Dermis blood vessel endothelial cell (primary cell): Measurements from ENCODE around the gene TPCN1. TPM values are rescaled to one million over a fixed set of nuclear protein-coding genes. Genes with fewer than 3 reads are reported as not detected.

Source experiments
- DNase-seq: peaks from one replicate; pipeline ENCODE4 v3.0.0; 2010
- total RNA-seq: library from RNA; depleted of rRNA; stranded (reverse); fragments of >200 nt; gene quantifications from 2 replicates; pipeline ENCODE4 v1.2.3, GENCODE V29; 2014

Gene TPCN1
- total RNA-seq, 1 donor from 2014 or later, result 11.2 TPM

DNA sequence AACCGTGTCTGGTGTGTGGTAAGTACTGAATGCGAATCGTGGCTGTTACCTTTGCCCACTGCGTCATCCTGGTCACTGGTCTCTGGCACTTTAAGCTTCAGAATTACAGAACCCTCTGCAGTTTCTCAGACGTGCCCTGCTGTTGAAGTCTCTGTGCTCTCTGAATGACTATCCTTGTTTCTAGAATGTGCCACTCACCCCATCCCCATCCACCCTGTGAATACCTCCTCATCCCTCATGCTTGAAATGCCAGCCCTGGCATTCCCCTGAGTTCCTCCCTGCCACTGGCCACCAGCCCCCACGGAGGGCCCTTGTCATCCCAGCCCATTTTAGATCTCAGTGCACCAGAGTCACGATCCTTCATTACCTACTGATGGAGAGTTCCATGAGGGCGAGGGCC is 21.3 kb downstream of the TPCN1 start:
- no peak for DNase-seq

DNA sequence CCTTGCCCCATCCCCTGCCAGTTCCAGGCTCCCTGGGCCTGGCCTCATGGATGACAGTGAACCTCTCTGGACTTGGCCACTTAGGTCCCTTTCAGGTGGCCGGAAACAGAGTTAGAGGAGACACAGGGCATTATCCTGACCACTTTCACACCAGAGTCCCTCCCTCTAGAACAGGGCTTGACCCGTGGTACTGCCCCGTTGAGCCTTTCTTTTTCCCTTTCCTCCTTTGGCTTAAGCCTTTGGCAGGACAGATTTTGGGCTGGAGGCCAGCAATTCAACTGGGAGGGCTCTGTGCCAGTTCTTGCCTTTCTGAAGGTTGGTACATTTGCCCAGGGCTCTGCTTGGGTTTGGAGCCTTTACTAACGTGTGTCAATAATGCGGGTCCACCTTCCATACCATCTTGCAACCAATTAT is 22.8 kb downstream of the TPCN1 start:
- DNase-seq, result peak; percentile 76

DNA sequence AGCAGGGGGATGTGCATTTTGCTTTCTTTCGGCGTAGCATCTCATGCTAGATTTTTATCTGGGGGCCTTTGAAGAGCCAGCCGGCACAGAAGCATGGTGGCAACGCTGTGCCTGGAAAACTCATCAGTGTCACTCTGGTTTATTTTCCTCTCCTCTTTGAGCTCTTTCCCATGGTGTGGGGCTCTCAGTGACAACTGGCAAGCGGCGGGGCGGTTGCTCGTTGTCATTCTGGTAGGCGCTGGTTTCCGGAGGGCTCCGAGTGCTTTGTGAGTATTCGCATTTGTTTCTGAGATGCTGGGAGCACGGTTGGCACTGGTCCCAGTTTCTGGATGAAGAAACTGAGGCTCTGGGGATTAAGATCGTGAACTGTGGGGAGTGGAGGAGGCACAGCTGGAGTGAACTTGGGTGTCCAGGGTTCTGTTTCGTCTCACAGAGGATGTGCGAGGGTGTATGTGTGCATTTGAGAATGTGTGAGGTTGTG is 23.3 kb downstream of the TPCN1 start:
- DNase-seq, result no peak

DNA sequence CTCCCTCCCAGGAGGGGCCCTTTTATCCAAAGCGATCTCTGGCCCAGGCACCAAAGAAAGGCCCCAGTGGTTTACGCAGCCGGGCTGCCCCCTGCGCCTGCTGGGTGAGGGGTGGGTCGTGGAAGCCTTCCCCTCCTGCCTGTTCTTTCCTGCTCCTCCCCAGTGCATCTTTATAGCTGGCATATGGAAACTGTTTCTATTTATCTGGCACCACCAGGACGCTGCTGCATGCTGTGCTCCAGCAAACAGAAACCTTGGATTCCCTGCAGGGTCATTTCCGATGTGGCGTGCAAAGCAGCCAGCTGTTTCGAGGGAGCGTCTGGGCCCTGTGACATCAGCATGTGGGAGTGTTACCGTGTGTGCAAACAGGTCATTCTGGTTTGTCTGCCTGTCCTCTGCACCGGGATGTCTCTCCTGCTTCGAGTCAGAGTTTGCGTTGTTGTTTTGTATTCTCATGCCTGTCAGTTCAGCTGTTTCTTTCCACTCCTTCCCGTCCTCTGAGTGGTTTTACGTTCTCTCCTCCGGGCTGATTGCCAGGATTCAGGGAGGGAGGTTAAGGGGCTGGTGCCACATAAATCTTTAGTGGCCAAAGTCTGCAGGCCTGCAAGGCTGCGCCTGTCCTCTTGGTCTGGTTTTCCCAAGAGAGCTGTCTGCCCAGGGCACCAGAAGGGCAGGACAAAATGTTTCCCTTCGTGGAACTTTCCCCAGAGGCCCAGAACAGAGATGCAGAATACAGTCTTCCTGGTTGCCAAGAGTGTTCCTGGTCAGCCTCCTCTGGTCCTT is 24.6 kb downstream of the TPCN1 start:
- DNase-seq, result peak; percentile 82

DNA sequence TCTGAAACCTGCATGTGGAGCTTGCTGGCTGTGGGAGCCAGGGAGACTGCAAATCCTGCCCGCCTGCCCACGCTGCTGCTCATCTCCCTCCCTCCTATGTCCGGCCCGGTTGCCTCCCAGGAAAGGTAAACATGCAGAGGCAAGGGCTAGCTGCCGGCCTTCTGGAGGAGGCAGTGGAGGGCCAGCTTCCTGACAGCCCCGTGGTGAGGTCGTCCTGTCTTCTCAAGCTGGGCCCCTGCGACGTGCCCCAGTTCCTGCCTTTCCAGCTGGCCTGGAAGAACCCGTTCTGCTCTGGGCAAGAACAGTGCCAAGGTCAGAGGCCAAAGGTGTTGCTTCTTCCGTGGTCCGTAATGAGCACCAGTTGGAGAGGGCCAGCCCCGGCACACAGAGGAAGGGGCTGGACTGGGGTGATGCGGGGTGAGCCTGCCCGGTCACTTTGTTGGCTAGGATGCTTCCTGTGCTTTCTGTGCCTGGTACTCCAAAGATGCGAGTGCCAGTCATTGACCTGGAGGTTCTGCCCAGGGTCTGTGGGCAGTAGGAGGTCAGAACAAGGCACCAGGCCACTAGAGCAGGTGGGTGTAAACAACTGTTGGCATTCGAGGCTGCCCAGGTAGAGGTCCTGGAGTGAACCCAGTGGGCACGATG is 25.3 kb downstream of the TPCN1 start:
- DNase-seq, result no peak

DNA sequence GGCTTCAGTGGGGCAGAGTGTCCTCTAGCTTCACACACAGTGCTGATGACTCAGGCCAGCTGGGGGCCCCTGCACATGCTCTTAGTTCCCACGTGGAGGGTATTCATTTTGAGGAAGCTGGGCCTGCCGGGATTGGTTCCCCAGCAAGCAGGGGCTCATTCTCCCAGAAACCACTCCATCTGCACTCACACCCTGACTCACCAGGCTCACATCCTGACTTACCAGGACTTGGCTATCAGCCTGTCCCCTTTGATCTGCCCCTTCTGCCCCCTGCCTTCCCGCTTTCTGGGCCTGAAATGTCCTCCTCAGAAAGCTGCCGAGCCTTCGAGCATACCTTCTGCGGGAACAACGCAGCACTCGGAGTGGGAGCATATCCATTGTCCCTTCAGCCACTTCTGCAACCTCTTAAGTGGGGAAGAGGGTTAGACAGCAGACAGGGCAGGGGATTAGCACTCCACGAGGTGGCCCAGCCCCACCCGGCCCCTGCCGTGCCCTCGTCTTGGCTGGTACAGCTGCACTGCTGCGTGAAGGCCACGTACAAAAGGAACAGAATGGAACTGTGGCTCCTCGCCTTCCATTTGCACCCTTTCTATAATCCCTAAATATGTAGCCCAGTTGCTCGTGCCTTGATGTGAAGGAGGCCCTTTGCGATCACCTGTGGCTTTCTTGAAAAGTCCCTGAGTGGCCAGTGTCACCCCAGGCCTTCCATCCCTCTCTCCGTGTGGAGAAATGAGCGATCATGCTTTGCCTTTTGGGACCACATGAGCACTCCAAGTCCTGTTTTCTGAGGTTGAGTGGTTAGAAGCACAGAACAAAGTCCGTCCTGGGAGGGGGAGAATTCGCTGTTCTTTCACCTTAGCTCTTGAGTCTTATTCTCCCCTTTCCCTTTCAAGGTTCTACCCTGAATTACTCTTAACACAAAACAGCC is 26.1 kb downstream of the TPCN1 start:
- peak; percentile 77 for DNase-seq

DNA sequence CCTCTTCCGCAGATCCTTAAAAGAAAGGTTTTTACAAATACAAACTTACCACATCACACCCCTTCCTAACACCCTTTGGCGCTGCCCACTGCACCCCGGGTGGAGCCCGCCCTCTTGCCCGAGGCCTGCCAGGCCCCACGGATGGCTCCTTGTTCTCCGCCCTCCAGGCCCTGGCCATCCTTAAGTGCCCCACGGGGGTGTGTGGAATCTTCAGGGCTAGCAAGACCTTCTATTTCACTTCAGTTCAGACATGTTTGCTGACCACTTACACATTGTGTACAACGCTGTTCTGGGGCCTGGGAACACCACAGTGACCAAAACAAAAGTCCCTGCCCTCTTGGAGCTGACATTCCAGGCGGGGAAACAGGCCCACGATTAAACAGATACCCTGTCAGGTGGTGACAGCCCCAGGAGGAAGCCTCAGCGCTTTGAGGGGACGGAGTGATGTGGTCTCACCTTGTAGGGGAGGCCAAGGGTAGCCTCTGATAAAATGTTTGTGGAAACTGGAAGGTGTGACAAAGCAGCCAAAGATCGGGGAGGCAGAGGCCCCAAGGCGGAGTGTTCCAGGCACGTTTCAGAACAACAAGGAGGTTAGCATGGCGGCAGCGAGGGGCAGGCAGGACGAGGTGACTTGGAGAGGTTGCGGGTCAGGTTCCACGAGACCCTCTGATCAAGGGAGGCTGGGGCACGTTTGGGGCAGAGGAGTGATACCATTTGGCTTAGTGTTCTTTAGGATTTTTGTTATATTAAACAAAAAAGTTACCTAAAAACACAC is 27.0 kb downstream of the TPCN1 start:
- DNase-seq, result no peak

DNA sequence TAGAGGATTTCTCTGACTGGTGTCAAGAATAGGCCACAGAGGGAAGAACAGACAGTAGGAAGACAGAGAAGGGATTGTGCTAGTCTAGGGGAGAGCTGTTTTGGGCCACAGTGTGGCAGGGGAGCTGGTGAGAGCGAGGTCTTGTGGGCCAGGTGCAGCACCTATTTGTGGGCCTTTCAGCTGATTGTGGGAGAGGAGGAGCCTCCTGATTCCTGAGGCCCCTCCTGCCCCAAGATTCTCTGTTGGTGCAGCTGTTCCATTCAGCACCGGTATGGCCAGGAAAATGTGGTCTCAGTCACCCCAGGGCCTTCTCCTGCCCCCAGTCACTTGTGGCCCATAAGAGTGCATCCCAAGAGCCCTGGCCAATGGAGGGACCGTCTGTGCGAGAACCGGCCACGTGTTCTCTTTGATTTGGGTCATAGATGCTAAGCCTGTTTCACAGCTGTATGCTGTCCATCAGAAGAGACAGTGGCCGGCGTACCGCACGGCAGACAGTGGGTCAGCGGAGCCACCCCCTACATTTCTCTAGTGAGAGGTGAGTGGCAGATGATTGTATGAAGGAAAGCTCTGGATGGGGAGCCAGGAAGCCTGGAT is 27.7 kb downstream of the TPCN1 start:
- DNase-seq, result no peak

DNA sequence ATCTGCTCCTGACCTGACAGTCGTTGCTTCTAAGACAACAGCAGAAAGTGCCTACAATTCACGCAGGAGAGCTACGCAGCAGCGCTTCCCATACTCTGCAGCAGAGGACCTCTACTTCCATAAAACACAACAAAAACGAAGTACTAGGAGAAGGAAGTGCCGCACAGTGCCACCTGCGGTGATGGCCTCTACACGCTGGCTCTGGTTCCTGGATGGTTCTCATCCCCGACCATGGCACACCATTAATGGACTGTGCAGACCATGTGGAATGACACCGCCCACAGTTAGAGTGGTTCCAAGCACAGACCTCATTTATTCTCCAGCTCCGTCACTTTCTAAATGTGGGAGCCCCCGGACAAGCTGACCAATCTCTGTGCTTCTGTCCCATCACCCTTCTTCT is 28.3 kb downstream of the TPCN1 start:
- no peak for DNase-seq

DNA sequence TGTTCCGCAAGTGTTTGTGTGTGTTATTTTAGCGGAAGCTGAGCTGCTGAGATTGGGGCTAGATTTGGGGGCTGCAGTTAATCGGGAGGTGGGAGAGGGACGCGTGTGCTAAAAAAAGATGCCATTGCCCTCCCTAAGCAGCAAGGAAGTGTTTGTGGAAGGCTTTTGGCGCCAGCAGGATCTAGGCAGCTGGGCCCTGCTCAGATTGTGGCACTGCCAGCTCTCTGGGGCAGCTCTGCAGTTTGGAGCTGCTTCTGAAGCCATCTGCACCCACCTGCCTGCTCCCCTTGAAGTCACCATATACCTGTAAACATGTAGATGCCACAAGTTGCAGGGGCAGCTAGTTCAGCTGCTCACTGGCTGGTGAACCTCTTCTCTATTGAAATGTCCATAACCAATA is 28.8 kb downstream of the TPCN1 start:
- DNase-seq, result no peak

DNA sequence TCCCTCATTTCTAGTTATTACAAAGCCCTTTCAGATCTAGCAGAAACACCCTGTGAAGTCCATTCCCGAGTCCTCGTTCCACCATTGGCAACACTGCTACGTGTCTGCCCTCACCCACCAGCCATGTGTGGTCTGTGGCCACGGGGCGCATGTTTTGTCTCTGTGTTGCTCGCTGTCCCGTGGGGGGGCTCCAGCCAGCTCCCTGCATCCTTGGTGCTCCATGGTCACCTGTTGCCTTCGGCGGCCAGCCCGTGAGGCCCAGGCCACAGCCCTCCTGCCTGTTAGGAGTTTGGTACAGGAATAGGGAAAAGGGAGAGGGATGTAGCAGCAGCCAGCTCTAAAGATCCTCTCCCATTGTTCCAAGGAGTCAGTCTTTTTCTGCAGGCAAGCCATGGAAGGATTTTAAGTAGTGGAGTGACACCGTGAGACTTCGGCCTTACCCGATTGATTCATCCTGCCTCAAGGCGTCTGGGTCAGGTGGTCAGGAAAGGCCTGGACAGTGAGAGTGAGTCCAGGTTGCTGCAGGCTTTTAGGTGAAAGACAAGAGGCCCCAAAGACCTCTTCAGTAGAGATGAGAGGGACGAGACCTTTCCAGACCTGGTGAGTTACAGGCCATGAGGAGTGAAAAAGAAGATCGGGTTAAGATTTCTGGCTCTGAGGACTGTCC is 30.3 kb downstream of the TPCN1 start:
- no peak for DNase-seq

DNA sequence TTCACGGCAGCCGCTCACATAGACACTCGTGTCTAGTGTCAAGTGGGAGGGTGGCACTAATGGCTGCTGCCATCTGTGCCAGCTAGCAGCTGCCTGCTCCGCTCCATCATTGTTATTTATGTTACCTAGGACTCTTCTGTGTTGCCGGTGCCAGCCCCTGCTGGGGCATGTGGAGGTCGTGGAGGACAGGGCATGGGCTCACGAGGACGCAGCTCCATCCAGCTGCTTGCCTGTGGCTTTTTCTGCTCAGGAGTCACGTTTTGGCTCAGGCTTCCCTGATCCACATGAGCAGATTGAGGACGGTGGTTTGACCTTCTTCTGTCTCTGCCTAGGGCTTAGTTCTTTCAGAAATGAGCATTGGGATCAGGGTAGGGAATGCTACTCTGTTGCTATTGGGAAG is 31.2 kb downstream of the TPCN1 start:
- DNase-seq, result no peak

DNA sequence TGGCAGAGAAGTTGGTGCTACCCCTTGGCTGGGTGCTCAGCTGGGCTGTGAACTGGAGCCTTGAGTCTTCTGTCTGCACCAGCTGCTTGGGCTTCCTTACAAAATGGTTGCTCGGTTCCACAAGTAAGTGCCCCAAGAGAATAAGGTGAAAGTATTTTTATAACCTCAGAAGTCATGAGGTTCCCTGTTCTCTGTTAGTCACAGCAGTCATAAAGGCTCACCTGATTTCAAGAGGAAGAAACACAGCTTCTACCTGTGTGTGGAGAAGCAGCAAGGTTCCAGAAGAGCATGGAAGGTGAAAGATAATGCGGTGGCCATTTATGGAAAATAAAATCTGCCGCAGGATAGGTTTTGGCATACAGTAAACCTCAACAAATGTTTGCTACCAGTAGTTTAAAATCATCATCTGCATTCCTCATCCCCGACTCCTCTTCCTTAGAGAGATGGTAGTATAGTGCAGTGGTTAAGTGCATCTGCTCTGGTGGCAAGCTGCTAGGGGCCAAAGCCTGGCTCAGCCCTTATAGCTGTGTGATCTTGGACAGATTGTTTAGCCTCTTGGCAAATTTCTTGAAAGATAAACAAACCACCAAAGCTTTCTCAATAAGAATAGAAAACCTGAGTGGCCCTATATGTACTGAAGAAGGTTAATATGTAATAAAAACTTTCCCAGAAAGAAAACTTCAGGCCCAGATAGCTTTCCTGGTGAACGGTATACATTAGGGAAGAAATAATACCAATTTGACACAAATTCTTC is 32.4 kb downstream of the TPCN1 start:
- DNase-seq, result no peak

DNA sequence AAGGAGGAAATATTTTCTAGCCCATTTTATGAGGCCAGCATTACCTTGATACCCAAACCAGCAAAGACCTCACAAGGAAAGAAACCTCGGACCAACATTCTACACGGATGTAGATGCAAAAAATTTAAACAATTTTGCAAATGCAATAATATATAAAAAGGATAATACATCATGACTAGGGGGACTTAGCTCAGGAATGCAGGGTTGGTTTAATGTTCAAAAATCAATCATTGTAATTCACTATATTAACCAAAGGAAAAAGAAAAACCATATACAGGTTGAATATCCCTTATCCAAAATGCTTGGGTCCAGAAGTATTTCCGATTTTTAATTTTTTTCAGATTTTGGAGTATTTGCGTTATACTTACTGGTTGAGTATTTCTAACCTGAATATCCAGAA is 33.0 kb downstream of the TPCN1 start:
- DNase-seq, result no peak

DNA sequence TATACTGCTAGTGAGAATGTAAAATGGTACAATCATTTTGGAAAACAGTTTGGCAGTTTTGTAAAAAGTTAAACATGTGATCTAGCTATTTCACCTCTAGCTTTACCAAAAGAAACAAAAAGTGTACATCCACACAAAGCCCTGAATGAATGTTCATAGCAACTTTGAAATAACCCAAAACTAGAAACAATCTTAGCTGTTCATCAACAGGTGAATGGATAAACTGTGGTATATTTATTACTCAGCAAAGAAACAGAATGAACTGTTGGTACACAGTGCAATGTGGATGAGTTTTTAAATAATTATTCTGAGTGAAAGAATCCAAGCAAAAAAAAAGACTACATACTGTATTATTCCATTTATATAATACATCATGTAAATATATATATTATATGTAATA is 36.3 kb downstream of the TPCN1 start:
- no peak for DNase-seq

DNA sequence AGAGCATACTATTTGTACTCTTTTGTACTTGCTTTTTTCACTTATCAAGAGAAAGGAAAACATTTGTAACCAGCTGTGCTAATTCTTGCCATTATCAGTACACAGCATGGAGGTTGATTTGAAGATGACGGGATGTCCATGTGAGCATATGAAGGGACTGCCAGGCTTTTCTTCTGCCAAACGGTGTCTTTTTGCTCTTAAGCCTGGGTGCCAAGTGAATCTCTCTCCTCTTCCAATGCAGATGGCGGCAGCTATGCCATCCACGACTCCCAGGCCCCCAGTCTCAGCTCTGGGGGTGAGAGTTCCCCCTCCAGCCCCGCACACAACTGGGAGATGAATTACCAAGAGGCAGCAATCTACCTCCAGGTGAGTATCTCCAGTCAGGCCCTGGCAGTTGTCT is 38.9 kb downstream of the TPCN1 start:
- no peak for DNase-seq

DNA sequence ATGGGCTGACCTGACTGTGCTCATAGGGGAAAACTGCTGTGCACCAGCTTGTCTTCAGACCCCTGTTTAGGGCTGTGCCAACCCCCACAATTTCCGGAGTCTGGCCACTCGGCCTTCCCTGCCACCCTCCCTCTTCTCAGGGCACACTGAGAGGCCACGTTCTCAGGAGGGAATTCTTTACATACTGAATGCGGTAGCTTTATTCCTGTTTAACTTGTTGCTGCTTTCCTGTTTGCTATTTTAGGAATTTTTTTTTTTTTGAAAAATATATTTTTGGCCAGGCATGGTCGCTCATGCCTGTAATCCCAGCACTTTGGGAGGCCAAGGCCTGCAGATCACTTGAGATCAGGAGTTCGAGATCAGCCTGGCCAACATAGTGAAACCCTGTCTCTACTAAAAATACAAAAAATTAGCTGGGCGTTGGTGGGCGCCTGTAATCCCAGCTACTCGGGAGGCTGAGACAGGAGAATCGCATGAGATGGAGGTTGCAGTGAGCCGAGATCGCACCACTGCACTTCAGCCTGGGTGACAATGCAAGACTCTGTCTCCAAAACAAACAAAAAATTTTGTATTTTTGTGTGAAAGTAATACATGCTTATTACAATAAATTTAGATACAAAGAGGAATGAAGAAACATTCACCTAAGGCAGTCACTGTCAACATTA is 39.5 kb downstream of the TPCN1 start:
- DNase-seq, result no peak

DNA sequence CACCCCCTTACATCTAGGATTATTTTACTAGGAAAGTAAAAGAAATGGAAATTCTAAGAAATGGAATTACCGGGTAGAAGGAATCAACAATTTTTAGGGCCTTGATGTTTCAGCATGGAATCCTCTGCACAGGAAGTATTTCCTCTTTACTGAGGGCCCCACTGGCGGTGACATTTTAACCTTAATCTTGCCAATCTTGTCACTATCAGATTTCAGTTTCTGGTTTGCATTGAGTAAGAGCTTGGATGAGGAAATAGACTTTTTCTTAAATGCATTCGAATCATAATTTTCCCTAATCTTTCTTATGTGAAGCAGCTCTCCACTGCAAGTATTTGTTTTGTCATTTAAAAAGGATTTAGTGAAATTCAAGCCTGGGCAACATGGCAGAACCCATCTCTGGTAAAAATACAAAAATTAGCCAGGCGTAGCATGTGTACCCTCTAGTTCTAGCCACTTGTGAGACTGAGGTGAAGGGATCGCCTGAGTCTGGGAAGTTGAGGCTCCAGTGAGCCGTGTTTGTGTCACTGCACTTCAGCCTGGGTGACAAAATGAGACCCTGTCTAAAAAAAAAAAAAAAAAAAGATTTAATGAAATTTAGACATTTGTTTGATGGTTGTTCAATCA is 40.7 kb downstream of the TPCN1 start:
- DNase-seq, result no peak

DNA sequence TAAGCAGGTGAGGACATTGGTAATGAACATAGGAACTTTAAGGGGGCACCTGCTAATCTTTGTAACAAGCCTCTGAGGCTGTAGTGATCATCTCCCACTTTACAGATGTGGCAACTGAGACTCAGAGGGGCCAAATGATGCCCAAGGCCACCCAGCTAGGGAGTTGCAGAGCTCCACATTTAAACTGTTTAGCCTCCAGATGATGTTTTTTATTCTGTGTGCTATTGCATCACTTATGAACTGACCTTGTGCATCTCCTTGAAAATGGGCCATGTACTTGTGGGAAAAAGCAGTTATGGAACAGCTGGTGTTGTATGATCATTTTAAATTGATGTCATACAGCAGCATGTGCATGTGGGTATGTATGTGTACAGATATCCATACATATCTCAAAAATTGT is 41.4 kb downstream of the TPCN1 start:
- DNase-seq, result no peak
